Activated CD4-positive, alpha-beta T cell treated with anti-CD3 and anti-CD28 coated beads, Interleukin-2, amount 10 ng/mL, durations not matched to agents 7 days and 5 days (primary cell): ENCODE results near the gene STAP2. TPM values are rescaled to one million over a fixed set of nuclear protein-coding genes. Genes with fewer than 3 reads are reported as not detected.
"Not testable (repeated sequence)": the region's sequence is repeated elsewhere in the genome, so short reads cannot be mapped to it uniquely, and the experiment has no call there.

Experiments
- CTCF ChIA-PET: fragments of 350-600 bp; sonication (Branson Sonifier 250); formaldehyde crosslinking; loops from one replicate; lab custom pipeline; 2021; ENCODE audit warnings: antibody characterized with exemption; lab: Charles Lee
- POLR2A ChIA-PET: fragments of 350-600 bp; sonication (Branson Sonifier 250); formaldehyde crosslinking; loops from one replicate; lab custom pipeline; 2021; ENCODE audit warnings: antibody characterized with exemption; lab: Charles Lee
- DNase-seq: peaks from one replicate; pipeline ENCODE4 v3.0.0-alpha.2; 2020
- H3K27ac Mint-ChIP-seq: one replicate; pipeline ENCODE4 v1.8.0; 2021; ENCODE audit warnings: mild to moderate bottlenecking, moderate library complexity, mixed read lengths
- H3K27me3 Mint-ChIP-seq: one replicate; pipeline ENCODE4 v1.8.0; 2021; ENCODE audit warnings: mixed read lengths
- H3K36me3 Mint-ChIP-seq: one replicate; pipeline ENCODE4 v1.8.0; 2021; ENCODE audit warnings: low read depth, mixed read lengths
- H3K4me1 Mint-ChIP-seq: one replicate; pipeline ENCODE4 v1.8.0; 2021; ENCODE audit warnings: mixed read lengths
- H3K4me3 Mint-ChIP-seq: one replicate; pipeline ENCODE4 v1.8.0; 2021; ENCODE audit warnings: mild to moderate bottlenecking, moderate library complexity, mixed read lengths
- H3K9me3 Mint-ChIP-seq: one replicate; pipeline ENCODE4 v1.8.0; 2021; ENCODE audit warnings: mixed read lengths
- total RNA-seq, 2 experiments: library from RNA; stranded (reverse); gene quantifications; one replicate each; pipeline ENCODE4 v1.2.3, GENCODE V29; 2021

STAP2 gene
- total RNA-seq, 2 experiments from 2014 or later, result 10.4 to 11.9 TPM

- no peak for DNase-seq
- Mint-ChIP-seq H3K36me3 (no peaks in the 10 kb centered on the region), H3K27ac (no peak within 1 kb of the TSS), H3K4me3 (no peak within 1 kb of the TSS), H3K4me1 (peaks cover 2% of the 10 kb centered on the region), H3K9me3 (no peaks in the 10 kb centered on the region), H3K27me3 (peaks cover 27% of the 10 kb centered on the region)
- ChIA-PET CTCF (interaction anchor here (1.3 to 5.9 kb wide), 2 partner anchors 11 to 47 kb away, joined by 3 to 21 read pairs; no protein-coding TSS in a partner anchor), POLR2A (interaction anchor here (0.7 kb wide), 1 partner anchor 148 kb away, joined by 3 read pairs; no protein-coding TSS in a partner anchor)
Observed at GRCh38 chr19:4278419-4279266, 60.0 kb downstream of the STAP2 start, which contains the start of gene SHD. TSS of gene SHD (plus strand) at chr19:4279266. CDS start at chr19:4280064, 798 bp downstream.

- POLR2A ChIA-PET, result interaction anchor here (0.7 kb wide), 1 partner anchor 148 kb away, joined by 3 read pairs; no protein-coding TSS in a partner anchor
- Mint-ChIP-seq H3K4me3 (no peak overlapping the region), H3K27ac (no peak overlapping the region), H3K27me3 (peaks cover 27% of the 10 kb centered on the region), H3K4me1 (peaks cover 2% of the 10 kb centered on the region), H3K9me3 (no peaks in the 10 kb centered on the region), H3K36me3 (no peaks in the 10 kb centered on the region)
- DNase-seq, result no peak
- CTCF ChIA-PET, result interaction anchor here (1.2 to 5.9 kb wide), 3 partner anchors 11 to 47 kb away, joined by 3 to 21 read pairs (median 3); no protein-coding TSS in a partner anchor
Observed at GRCh38 chr19:4278010-4278409, 60.6 kb downstream of the STAP2 start.

GRCh38 chr19:4277191-4277696 lies 61.4 kb downstream of the STAP2 start:
- H3K4me3 Mint-ChIP-seq, result no peak overlapping the region
- DNase-seq, result no peak
- POLR2A ChIA-PET, result no interaction called here
- H3K36me3 Mint-ChIP-seq, result peaks cover under 1% of the 10 kb centered on the region
- CTCF ChIA-PET, result interaction anchor here (0.8 to 5.9 kb wide), 3 partner anchors 10 to 75 kb away, joined by 3 to 21 read pairs (median 3); no protein-coding TSS in a partner anchor
- H3K4me1 Mint-ChIP-seq, result peaks cover 2% of the 10 kb centered on the region
- no peak overlapping the region for H3K27ac Mint-ChIP-seq
- peaks cover 27% of the 10 kb centered on the region for H3K27me3 Mint-ChIP-seq
- no peaks in the 10 kb centered on the region for H3K9me3 Mint-ChIP-seq

- CTCF ChIA-PET, result interaction anchor here (0.6 to 1.2 kb wide), 4 partner anchors 11 to 602 kb away, joined by 3 to 5 read pairs (median 3); no protein-coding TSS in a partner anchor
- H3K36me3 Mint-ChIP-seq, H3K4me1 Mint-ChIP-seq, H3K27ac Mint-ChIP-seq, H3K9me3 Mint-ChIP-seq, POLR2A ChIA-PET, H3K4me3 Mint-ChIP-seq, DNase-seq: not testable (repeated sequence)
- H3K27me3 Mint-ChIP-seq, result peaks cover 10% of the 10 kb centered on the region
Observed at GRCh38 chr19:4274321-4274686, 64.3 kb downstream of the STAP2 start.

Other genes with a start within 250 kb of the STAP2 start
- gene MAP2K2, start 214.7 kb downstream of the STAP2 start, total RNA-seq, result 100 to 1,000 TPM; 175 to 202 TPM
- under 1 TPM in 1 of 2 experiments, not detected in 1; 0.07 TPM for gene CREB3L3, start 185.2 kb downstream of the STAP2 start, total RNA-seq
- gene SIRT6, start 156.3 kb downstream of the STAP2 start, total RNA-seq, result 10 to 100 TPM; 31.3 to 35.2 TPM
- under 1 TPM; 0.60 to 0.72 TPM for gene ANKRD24, start 156.1 kb downstream of the STAP2 start, total RNA-seq
- 1 to 10 TPM in 1 of 2 experiments, under 1 TPM in 1; 0.27 to 1.2 TPM for gene EBI3, start 109.3 kb downstream of the STAP2 start, total RNA-seq
- gene YJU2, start 91.7 kb downstream of the STAP2 start, total RNA-seq, result 10 to 100 TPM; 24.8 to 25.5 TPM
- gene SHD, start 59.6 kb downstream of the STAP2 start, total RNA-seq, result not detected
- gene TMIGD2, start 36.4 kb downstream of the STAP2 start, total RNA-seq, result 10 to 100 TPM; 45.4 to 48.7 TPM
- 10 to 100 TPM; 12.7 to 17.2 TPM for gene FSD1, start 34.2 kb downstream of the STAP2 start, total RNA-seq
- 10 to 100 TPM; 21.2 to 28.1 TPM for gene MPND, start 4.7 kb upstream of the STAP2 start, total RNA-seq
- 10 to 100 TPM; 67.7 to 68.2 TPM for gene SH3GL1, start 61.7 kb upstream of the STAP2 start, total RNA-seq
- gene CHAF1A, start 63.8 kb upstream of the STAP2 start, total RNA-seq, result 10 to 100 TPM; 77.1 to 83.7 TPM
- 10 to 100 TPM; 36.2 to 44.6 TPM for gene UBXN6, start 119.0 kb upstream of the STAP2 start, total RNA-seq
- gene HDGFL2, start 133.5 kb upstream of the STAP2 start, total RNA-seq, result 10 to 100 TPM; 58.3 to 62.1 TPM
- gene PLIN4, start 179.7 kb upstream of the STAP2 start, total RNA-seq, result not detected
- gene PLIN5, start 196.4 kb upstream of the STAP2 start, total RNA-seq, result not detected
- gene LRG1, start 201.2 kb upstream of the STAP2 start, total RNA-seq, result under 1 TPM in 1 of 2 experiments, not detected in 1; 0.07 TPM
- not detected for gene SEMA6B, start 220.9 kb upstream of the STAP2 start, total RNA-seq